HG03521 (cell line): ENCODE data around the gene AUH.

ENCODE experiments used
- ATAC-seq: cut with Tn5 transposase; IDR thresholded peaks from one replicate; pipeline ENCODE4 v1.9.1; 2021; ENCODE audit warnings: mild to moderate bottlenecking, moderate library complexity; ENCODE audit not compliant: unreplicated experiment

AUH gene

GRCh38 chr9:91341258-91341746, 20.4 kb downstream of the AUH start:
- ATAC-seq, result no peak

GRCh38 chr9:91340395-91340967, 21.2 kb downstream of the AUH start:
- no peak for ATAC-seq

- no peak for ATAC-seq
Observed at GRCh38 chr9:91338681-91339080, 23.0 kb downstream of the AUH start.

GRCh38 chr9:91336786-91337185, 24.9 kb downstream of the AUH start:
- no peak for ATAC-seq

- no peak for ATAC-seq
Observed at GRCh38 chr9:91334053-91334452, 27.7 kb downstream of the AUH start.

- ATAC-seq, result no peak
Observed at GRCh38 chr9:91333551-91333950, 28.2 kb downstream of the AUH start.

- ATAC-seq, result no peak
Observed at GRCh38 chr9:91332546-91333231, 29.0 kb downstream of the AUH start.

- ATAC-seq, result no peak
Observed at GRCh38 chr9:91331849-91332248, 29.9 kb downstream of the AUH start.

- no peak for ATAC-seq
Observed at GRCh38 chr9:91328186-91328585, 33.5 kb downstream of the AUH start.

- ATAC-seq, result no peak
Observed at GRCh38 chr9:91321691-91322090, 40.0 kb downstream of the AUH start.

- ATAC-seq, result no peak
Observed at GRCh38 chr9:91320299-91320698, 41.4 kb downstream of the AUH start.

- no peak for ATAC-seq
Observed at GRCh38 chr9:91316093-91316492, 45.6 kb downstream of the AUH start.

- ATAC-seq, result no peak
Observed at GRCh38 chr9:91315191-91315590, 46.5 kb downstream of the AUH start.

GRCh38 chr9:91312717-91313325, 48.9 kb downstream of the AUH start:
- no peak for ATAC-seq

- ATAC-seq, result no peak
Observed at GRCh38 chr9:91310037-91310436, 51.7 kb downstream of the AUH start.

- no peak for ATAC-seq
Observed at GRCh38 chr9:91308191-91308590, 53.5 kb downstream of the AUH start.

- ATAC-seq, result no peak
Observed at GRCh38 chr9:91307279-91307678, 54.4 kb downstream of the AUH start.

GRCh38 chr9:91306296-91306630, 55.5 kb downstream of the AUH start:
- no peak for ATAC-seq

GRCh38 chr9:91305596-91306295, 56.0 kb downstream of the AUH start:
- no peak for ATAC-seq

GRCh38 chr9:91303741-91304415, 57.8 kb downstream of the AUH start:
- ATAC-seq, result no peak

- no peak for ATAC-seq
Observed at GRCh38 chr9:91302831-91303230, 58.9 kb downstream of the AUH start.
